ENCODE results near the gene HLA-G. TPM values are rescaled to one million over a fixed set of nuclear protein-coding genes. Genes with fewer than 3 reads are reported as not detected.
"Not testable (repeated sequence)": the region's sequence is repeated elsewhere in the genome, so short reads cannot be mapped to it uniquely, and the experiment has no call there.

HLA-G gene
- total RNA-seq, 1 experiment from 2014 or later: not detected

DNA sequence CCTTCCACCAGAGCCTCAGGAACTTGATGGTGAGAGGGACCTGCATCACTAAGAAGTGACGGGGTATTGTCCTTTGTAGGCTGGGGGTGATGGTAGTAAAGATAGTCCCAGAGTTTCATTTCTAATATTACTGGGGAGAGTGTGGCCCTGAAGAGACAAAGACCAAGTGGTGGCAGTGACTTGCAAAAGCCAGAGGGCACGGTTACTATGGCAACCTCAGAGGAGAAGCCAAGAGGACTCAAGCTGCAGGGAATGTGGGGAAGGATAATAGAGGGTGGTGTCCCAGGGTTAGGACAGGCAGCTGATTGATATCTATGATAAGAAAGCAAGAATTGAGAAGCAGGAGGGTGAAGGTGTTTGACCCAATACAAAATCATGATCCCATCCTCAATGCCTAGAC, 42.5 kb downstream of the HLA-G start:
- DNase-seq (ENCODE audit: low spot score): no peak

DNA sequence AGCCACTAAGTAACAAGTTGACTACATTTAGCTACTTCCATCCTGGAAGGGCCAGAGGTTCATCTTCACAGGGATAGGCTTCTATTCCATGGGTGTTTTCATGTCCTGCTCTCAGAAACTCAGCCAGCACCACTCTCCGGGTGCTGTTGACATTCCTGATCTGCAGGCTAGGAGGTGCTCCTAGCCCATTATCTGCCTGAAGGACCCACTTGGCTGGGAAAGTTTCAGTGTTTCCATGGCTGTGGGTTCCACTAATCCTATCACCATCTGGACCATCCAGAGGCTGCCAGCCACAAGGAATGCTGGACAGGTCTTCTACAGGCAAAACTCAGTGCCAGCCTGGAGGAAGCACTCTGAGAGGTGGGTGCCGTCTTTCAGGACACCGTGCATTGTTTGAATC, 45.2 kb downstream of the HLA-G start:
- no peak for DNase-seq (ENCODE audit: low spot score)

DNA sequence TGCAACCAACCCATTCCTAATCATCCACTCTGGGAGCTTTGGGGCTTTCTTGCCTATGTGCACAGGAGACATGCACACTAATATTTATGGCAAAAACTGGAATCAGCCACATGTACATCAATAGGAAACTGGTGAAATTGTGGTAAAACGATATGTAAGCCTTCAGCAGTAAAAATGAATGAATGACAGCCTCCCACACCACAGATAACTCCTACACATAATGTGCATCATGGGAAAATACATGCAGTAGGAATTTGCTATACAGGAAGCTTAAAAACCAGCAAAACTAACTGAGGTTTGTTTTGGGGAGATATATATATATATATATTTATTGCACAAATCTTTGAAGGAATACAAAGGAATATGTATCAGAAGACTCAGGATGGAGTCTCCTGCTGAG, 47.6 kb downstream of the HLA-G start:
- no peak for DNase-seq (ENCODE audit: low spot score)

DNA sequence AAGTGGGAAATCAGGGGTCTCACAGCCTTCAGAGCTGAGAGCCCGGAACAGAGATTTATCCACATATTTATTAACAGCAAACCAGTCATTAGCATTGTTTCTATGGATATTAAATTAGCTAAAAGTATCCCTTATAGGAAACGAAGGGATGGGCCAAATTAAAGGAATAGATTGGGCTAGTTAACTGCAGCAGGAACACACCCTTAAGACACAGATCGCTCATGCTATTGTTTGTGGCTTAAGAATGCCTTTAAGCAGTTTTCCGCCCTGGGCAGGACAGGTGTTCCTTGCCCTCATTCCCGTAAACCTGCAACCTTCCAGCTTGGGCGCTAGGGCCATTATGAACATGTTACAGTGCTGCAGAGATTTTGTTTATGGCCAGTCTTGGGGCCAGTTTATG, 48.1 kb downstream of the HLA-G start:
- DNase-seq (ENCODE audit: low spot score): not testable (repeated sequence)

Other genes starting within 250 kb of the HLA-G start
- not detected in 2 replicates for gene OR2H2, start 242.7 kb upstream of the HLA-G start, total RNA-seq (2014; rRNA removed; shearing (Covaris generic))
- gene GABBR1, start 194.6 kb upstream of the HLA-G start, total RNA-seq (2014; rRNA removed; shearing (Covaris generic)): 3.8 and 3.9 TPM in 2 replicates
- not detected in 2 replicates for gene MOG, start 170.7 kb upstream of the HLA-G start, total RNA-seq (2014; rRNA removed; shearing (Covaris generic))
- not detected in 2 replicates for gene ZFP57, start 146.7 kb upstream of the HLA-G start, total RNA-seq (2014; rRNA removed; shearing (Covaris generic))
- 17.5 and 20.3 TPM in 2 replicates for gene HLA-F, start 104.4 kb upstream of the HLA-G start, total RNA-seq (2014; rRNA removed; shearing (Covaris generic))
- gene HLA-A, start 114.7 kb downstream of the HLA-G start, total RNA-seq (2014; rRNA removed; shearing (Covaris generic)): 610 and 721 TPM in 2 replicates
- 32.6 and 46.8 TPM in 2 replicates for gene POLR1H, start 233.4 kb downstream of the HLA-G start, total RNA-seq (2014; rRNA removed; shearing (Covaris generic))
- 57.8 and 68.7 TPM in 2 replicates for gene PPP1R11, start 239.4 kb downstream of the HLA-G start, total RNA-seq (2014; rRNA removed; shearing (Covaris generic))
- not detected in 2 replicates for gene RNF39, start 247.9 kb downstream of the HLA-G start, total RNA-seq (2014; rRNA removed; shearing (Covaris generic))

Data from H4 (cell line).